CD14-positive monocyte (primary cell): Measurements from ENCODE around the gene TEX44. TPM values are rescaled to one million over a fixed set of nuclear protein-coding genes. Genes with fewer than 3 reads are reported as not detected.

ENCODE experiments used
- DNase-seq, 3 donors: peaks; one replicate each; pipeline ENCODE4 v3.0.0-alpha.2; 2011 to 2022
- H2AFZ ChIP-seq: 2 replicates; pipeline ENCODE4 v1.6.0; 2012; ENCODE audit warnings: mild to moderate bottlenecking, low read depth, low read length, inconsistent platforms; ENCODE audit not compliant: insufficient read depth, poor library complexity, severe bottlenecking
- H3K27ac ChIP-seq, 2 donors: 1 replicate in 1 of 2; 2 replicates in 1 of 2; pipeline ENCODE4 v1.5.1; 2012 to 2013; ENCODE audit warnings: low read length in 2 of 2, control low read depth in 1 of 2, inconsistent platforms in 1 of 2, low read depth in 1 of 2, mild to moderate bottlenecking in 1 of 2
- H3K27me3 ChIP-seq, 2 donors: one replicate each; pipeline versions ENCODE4 v1.6.0 to v1.6.1; 2011 to 2013; ENCODE audit warnings: low read length in 2 of 2; ENCODE audit not compliant: control insufficient read depth in 2 of 2, insufficient read depth in 2 of 2
- H3K36me3 ChIP-seq, 2 donors: replicated peaks in 1 of 2; 1 replicate in 1 of 2; 2 replicates in 1 of 2; pipeline versions ENCODE4 v1.5.1 to v1.6.1; 2012 to 2013; ENCODE audit warnings: low read length in 2 of 2, control low read depth in 1 of 2, inconsistent platforms in 1 of 2, mild to moderate bottlenecking in 1 of 2; ENCODE audit not compliant: insufficient read depth in 2 of 2, control insufficient read depth in 1 of 2
- H3K4me1 ChIP-seq, 2 donors: 1 replicate in 1 of 2; 2 replicates in 1 of 2; pipeline versions ENCODE4 v1.5.1 to v1.6.1; 2012 to 2013; ENCODE audit warnings: low read length in 2 of 2, control low read depth in 1 of 2, inconsistent platforms in 1 of 2, mild to moderate bottlenecking in 1 of 2, moderate library complexity in 1 of 2; ENCODE audit not compliant: insufficient read depth in 2 of 2, control insufficient read depth in 1 of 2
- H3K4me2 ChIP-seq: replicated peaks from 2 replicates; pipeline ENCODE3; 2012; ENCODE audit warnings: low read length, moderate library complexity, mild to moderate bottlenecking; ENCODE audit not compliant: poor library complexity, severe bottlenecking; ENCODE audit errors: extremely low read depth
- H3K4me3 ChIP-seq, 3 experiments: fragments of 200-600 bp in 1 of 3; sonication (generic) in 1 of 3; replicated peaks in 1 of 3; 1 replicate in 2 of 3; 2 replicates in 1 of 3; pipeline ENCODE4 v1.5.1; 2011 to 2013; ENCODE audit warnings: low read length in 3 of 3, mild to moderate bottlenecking in 3 of 3, control low read depth in 2 of 3, low read depth in 2 of 3, inconsistent platforms in 1 of 3, moderate library complexity in 1 of 3
- H3K79me2 ChIP-seq: 2 replicates; pipeline ENCODE4 v1.6.0; 2012; ENCODE audit warnings: mild to moderate bottlenecking, control low read depth, inconsistent platforms, low read length, moderate library complexity; ENCODE audit not compliant: insufficient read depth
- H3K9ac ChIP-seq: 2 replicates; pipeline ENCODE4 v1.6.0; 2017; ENCODE audit warnings: low read length, mild to moderate bottlenecking; ENCODE audit not compliant: insufficient read depth, poor library complexity, severe bottlenecking
- H3K9me3 ChIP-seq, 2 donors: replicated peaks in 1 of 2; 1 replicate in 1 of 2; 2 replicates in 1 of 2; pipeline versions ENCODE4 v1.5.1 to v1.6.1; 2012 to 2013; ENCODE audit warnings: low read length in 2 of 2, control low read depth in 1 of 2; ENCODE audit not compliant: control insufficient read depth in 1 of 2, insufficient read depth in 1 of 2
- H4K20me1 ChIP-seq: 2 replicates; pipeline ENCODE4 v1.6.0; 2012; ENCODE audit warnings: mild to moderate bottlenecking, low read length, control low read depth, moderate library complexity; ENCODE audit not compliant: insufficient read depth
- H3K27ac Mint-ChIP-seq, 7 donors: one replicate each; pipeline ENCODE4 v1.8.0; 2020; ENCODE audit warnings: mild to moderate bottlenecking in 7 of 7, mixed read lengths in 7 of 7, moderate library complexity in 6 of 7, inconsistent platforms in 2 of 7
- H3K27me3 Mint-ChIP-seq, 3 donors: one replicate each; pipeline ENCODE4 v1.8.0; 2021 to 2022; ENCODE audit warnings: low read depth in 3 of 3, mild to moderate bottlenecking in 3 of 3, mixed read lengths in 3 of 3, moderate library complexity in 3 of 3, inconsistent platforms in 1 of 3
- H3K36me3 Mint-ChIP-seq, 2 donors: one replicate each; pipeline ENCODE4 v1.8.0; 2020; ENCODE audit warnings: mixed read lengths in 2 of 2, inconsistent platforms in 1 of 2, mild to moderate bottlenecking in 1 of 2
- H3K4me1 Mint-ChIP-seq: one replicate; pipeline ENCODE4 v1.8.0; 2020; ENCODE audit warnings: mild to moderate bottlenecking, mixed read lengths
- H3K4me3 Mint-ChIP-seq, 2 donors: one replicate each; pipeline ENCODE4 v1.8.0; 2020; ENCODE audit warnings: mild to moderate bottlenecking in 2 of 2, mixed read lengths in 2 of 2, moderate library complexity in 1 of 2
- H3K9me3 Mint-ChIP-seq, 7 donors: one replicate each; pipeline ENCODE4 v1.8.0; 2020 to 2022; ENCODE audit warnings: mixed read lengths in 7 of 7, mild to moderate bottlenecking in 6 of 7, moderate library complexity in 6 of 7, inconsistent platforms in 2 of 7
- CTCF ChIP-seq: fragments of 200-600 bp; IDR thresholded peaks from one replicate; pipeline ENCODE4 v1.8.0; 2022; ENCODE audit warnings: antibody characterized with exemption, mild to moderate bottlenecking
- WGBS: methylation state at CpG from one replicate; pipeline ENCODE4 v1.1.5; 2013; ENCODE audit warnings: missing lambda C conversion rate; ENCODE audit not compliant: insufficient coverage; 5-methylcytosine and 5-hydroxymethylcytosine counted together
- intact Hi-C, 2 donors: fragments of 100-400 bp; cut with micrococcal nuclease; formaldehyde crosslinking; loops; one replicate each; pipeline versions ENCODE4 v1.15.0 to v1.15.1; 2023
- polyA plus RNA-seq, 3 donors: library from polyadenylated mRNA; depleted of rRNA in 1 of 3; unstranded in 2 of 3; stranded (reverse) in 1 of 3; fragments of 300-500 nt in 2 of 3; fragments of >200 nt in 1 of 3; fragmentation: Illumina TruSeq in 2 of 3; gene quantifications; 1 replicate in 2 of 3; 2 replicates in 1 of 3; pipeline ENCODE4 v1.2.3, GENCODE V29; 2012 to 2021

Gene TEX44
- polyA plus RNA-seq, 3 donors = not detected

GRCh38 chr2:231612456-231613330 is 20.0 kb downstream of the TEX44 start:
- H3K27ac ChIP-seq = peak overlapping the region; percentile 75 to 82
- H3K36me3 ChIP-seq = no peaks in the 10 kb centered on the region
- peak overlapping the region; percentile 93 to 99 (median 96) for H3K27ac Mint-ChIP-seq
- peak overlapping the region; percentile 87 for H2AFZ ChIP-seq
- H3K4me2 ChIP-seq = peak overlapping the region; percentile 91
- peak; percentile 98 to 99 (median 99) for DNase-seq
- H3K79me2 ChIP-seq = no peaks in the 10 kb centered on the region
- H3K36me3 Mint-ChIP-seq = no peaks in the 10 kb centered on the region
- peaks cover 22 to 39% (median 37%) of the 10 kb centered on the region in 3 donors for H3K27me3 Mint-ChIP-seq
- peak; percentile 96 for TF ChIP-seq CTCF
- whole genome bisulfite sequencing = 12% methylated on average over 10 of the region's 21 CpGs
- peak overlapping the region; percentile 55 to 92 for H3K4me3 Mint-ChIP-seq
- H3K4me1 ChIP-seq = peaks cover 42 to 49% of the 10 kb centered on the region in 2 donors
- H3K4me1 Mint-ChIP-seq = peaks cover 55% of the 10 kb centered on the region
- peak overlapping the region; percentile 61 for H3K9ac ChIP-seq
- intact Hi-C loops = loop anchor here (2.0 to 10.0 kb wide), 8 partner anchors 45 to 172 kb away; partner anchors contain the start of genes PDE6D (in 2 of the 2) and COPS7B (in 1 of the 2)
- peaks cover 0 to 10% (median 0%) of the 10 kb centered on the region in 7 donors for H3K9me3 Mint-ChIP-seq
- H3K27me3 ChIP-seq = peaks cover 2 to 26% of the 10 kb centered on the region in 2 donors
- peak overlapping the region in 1 of 3 experiments; percentile 76 for H3K4me3 ChIP-seq
- H4K20me1 ChIP-seq = no peaks in the 10 kb centered on the region
- no peaks in the 10 kb centered on the region for H3K9me3 ChIP-seq

GRCh38 chr2:231613331-231613662 is 20.6 kb downstream of the TEX44 start:
- Histone ChIP-seq H4K20me1 (no peaks in the 10 kb centered on the region), H3K4me1 (peaks cover 42 to 49% of the 10 kb centered on the region in 2 donors), H3K9ac (peak overlapping the region; percentile 61), H3K79me2 (no peaks in the 10 kb centered on the region), H3K9me3 (no peaks in the 10 kb centered on the region), H3K4me3 (peak overlapping the region in 1 of 3 experiments; percentile 76), H3K27ac (peak overlapping the region in 1 of 2 donors; percentile 44), H2AFZ (peak overlapping the region; percentile 87), H3K4me2 (peak overlapping the region; percentile 91), H3K27me3 (peaks cover 2 to 26% of the 10 kb centered on the region in 2 donors), H3K36me3 (no peaks in the 10 kb centered on the region)
- Mint-ChIP-seq H3K27ac (peak overlapping the region in 6 of 7 donors; percentile 50 to 93 (median 86)), H3K4me3 (peak overlapping the region; percentile 79 to 92), H3K27me3 (peaks cover 22 to 39% (median 37%) of the 10 kb centered on the region in 3 donors), H3K4me1 (peaks cover 55% of the 10 kb centered on the region), H3K36me3 (no peaks in the 10 kb centered on the region), H3K9me3 (peaks cover 0 to 10% (median 0%) of the 10 kb centered on the region in 7 donors)
- TF ChIP-seq CTCF = no peak
- peak; percentile 20 to 47 (median 47) for DNase-seq
- intact Hi-C loops = loop anchor here (2.0 to 10.0 kb wide), 8 partner anchors 44 to 172 kb away; partner anchors contain the start of genes PDE6D (in 2 of the 2) and COPS7B (in 1 of the 2)
- 0% methylated on average over 7 of the region's 9 CpGs for WGBS
